Stimulated activated CD4-positive, alpha-beta T cell treated with anti-CD3 and anti-CD28 coated beads, Interleukin-2, amount 100 ng/mL, for 48 hours (primary cell): ENCODE data around the gene SUPT5H.
"Not testable (repeated sequence)": the region's sequence is repeated elsewhere in the genome, so short reads cannot be mapped to it uniquely, and the experiment has no call there.

ENCODE experiments used
- DNase-seq, 2 donors: peaks; one replicate each; pipeline ENCODE4 v3.0.0-alpha.2; 2020

Gene SUPT5H

GRCh38 chr19:39469036-39469435 is 23.7 kb downstream of the SUPT5H start:
- DNase-seq, result no peak

- no peak for DNase-seq
These were observed 24.2 kb downstream of the SUPT5H start for GRCh38 chr19:39469567-39469966.

GRCh38 chr19:39470724-39471339 is 25.4 kb downstream of the SUPT5H start:
- no peak for DNase-seq

- DNase-seq, result no peak
These were observed 26.6 kb downstream of the SUPT5H start for GRCh38 chr19:39471756-39472536.

GRCh38 chr19:39472746-39473442 is 27.5 kb downstream of the SUPT5H start:
- no peak for DNase-seq

- DNase-seq, result no peak
These were observed 28.1 kb downstream of the SUPT5H start for GRCh38 chr19:39473443-39473960.

GRCh38 chr19:39474139-39474620 is 28.8 kb downstream of the SUPT5H start:
- peak; percentile 69 to 72 for DNase-seq

- no peak for DNase-seq
These were observed 30.4 kb downstream of the SUPT5H start for GRCh38 chr19:39475748-39476147.

- DNase-seq, result not testable (repeated sequence)
These were observed 34.0 kb downstream of the SUPT5H start for GRCh38 chr19:39479319-39479801.

GRCh38 chr19:39479916-39480315 is 34.5 kb downstream of the SUPT5H start:
- no peak for DNase-seq

- peak; percentile 99 for DNase-seq
These were observed 35.2 kb downstream of the SUPT5H start, which contains the start of gene TIMM50 for GRCh38 chr19:39480337-39481228. TSS of gene TIMM50 (plus strand) at chr19:39480838. CDS start at chr19:39480854, 16 bp downstream.

- DNase-seq, result no peak
These were observed 35.8 kb downstream of the SUPT5H start for GRCh38 chr19:39481229-39481545.

- no peak for DNase-seq
These were observed 36.3 kb downstream of the SUPT5H start for GRCh38 chr19:39481676-39482075.

GRCh38 chr19:39483141-39483540 is 37.8 kb downstream of the SUPT5H start:
- DNase-seq, result no peak

GRCh38 chr19:39489756-39490155 is 44.4 kb downstream of the SUPT5H start:
- DNase-seq, result no peak

GRCh38 chr19:39492225-39492624 is 46.8 kb downstream of the SUPT5H start:
- DNase-seq, result no peak

GRCh38 chr19:39492788-39493187 is 47.4 kb downstream of the SUPT5H start:
- DNase-seq, result no peak

- no peak for DNase-seq
These were observed 49.3 kb downstream of the SUPT5H start for GRCh38 chr19:39494661-39495060.

- no peak for DNase-seq
These were observed 50.7 kb downstream of the SUPT5H start for GRCh38 chr19:39496063-39496462.

- DNase-seq, result no peak
These were observed 52.3 kb downstream of the SUPT5H start for GRCh38 chr19:39497701-39497995.

- DNase-seq, result no peak
These were observed 52.8 kb downstream of the SUPT5H start for GRCh38 chr19:39497996-39498797.
